Measurements from ENCODE around the gene DFFA.
"Not testable (repeated sequence)": the region's sequence is repeated elsewhere in the genome, so short reads cannot be mapped to it uniquely, and the experiment has no call there.

The DFFA gene

DNA sequence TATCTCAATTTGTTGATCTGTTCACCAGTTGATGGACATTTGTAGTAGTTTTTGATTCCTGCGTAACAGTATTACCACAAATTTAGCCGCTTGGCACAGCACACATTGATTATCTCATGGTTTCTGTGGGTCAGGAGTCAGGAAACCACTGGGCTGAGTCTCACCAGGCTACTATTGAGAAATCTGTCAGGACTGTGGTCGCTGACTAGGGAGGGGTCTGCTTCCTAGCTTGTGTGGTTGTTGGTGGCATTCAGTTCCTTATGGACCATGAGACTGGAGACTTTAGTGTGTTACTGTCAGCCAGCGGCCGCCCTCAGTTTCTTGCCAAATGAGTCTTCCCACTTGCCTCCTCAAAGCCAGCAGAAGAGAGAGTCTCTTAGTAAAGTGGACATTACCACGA is 12.2 kb upstream of the DFFA start:
- TF ChIP-seq MYC (IDR thresholded peaks at IDR 0.05; ENCODE audit: low read depth, low read length) (peak; percentile 11; the same call in 1 of the 2 replicates), POLR2A (IDR thresholded peaks at IDR 0.05; ENCODE audit: extremely low read depth, insufficient read length) (no peak)
- peak; percentile 92 for DNase-seq (ENCODE audit: low read depth)

GRCh38 chr1:10480614-10481013 is 8.3 kb upstream of the DFFA start:
- TF ChIP-seq, protein P1, sequence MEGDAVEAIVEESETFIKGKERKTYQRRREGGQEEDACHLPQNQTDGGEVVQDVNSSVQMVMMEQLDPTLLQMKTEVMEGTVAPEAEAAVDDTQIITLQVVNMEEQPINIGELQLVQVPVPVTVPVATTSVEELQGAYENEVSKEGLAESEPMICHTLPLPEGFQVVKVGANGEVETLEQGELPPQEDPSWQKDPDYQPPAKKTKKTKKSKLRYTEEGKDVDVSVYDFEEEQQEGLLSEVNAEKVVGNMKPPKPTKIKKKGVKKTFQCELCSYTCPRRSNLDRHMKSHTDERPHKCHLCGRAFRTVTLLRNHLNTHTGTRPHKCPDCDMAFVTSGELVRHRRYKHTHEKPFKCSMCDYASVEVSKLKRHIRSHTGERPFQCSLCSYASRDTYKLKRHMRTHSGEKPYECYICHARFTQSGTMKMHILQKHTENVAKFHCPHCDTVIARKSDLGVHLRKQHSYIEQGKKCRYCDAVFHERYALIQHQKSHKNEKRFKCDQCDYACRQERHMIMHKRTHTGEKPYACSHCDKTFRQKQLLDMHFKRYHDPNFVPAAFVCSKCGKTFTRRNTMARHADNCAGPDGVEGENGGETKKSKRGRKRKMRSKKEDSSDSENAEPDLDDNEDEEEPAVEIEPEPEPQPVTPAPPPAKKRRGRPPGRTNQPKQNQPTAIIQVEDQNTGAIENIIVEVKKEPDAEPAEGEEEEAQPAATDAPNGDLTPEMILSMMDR (IDR thresholded peaks at IDR 0.05; ENCODE audit: low read depth, low read length) = no peak
- TF ChIP-seq MYC (IDR thresholded peaks at IDR 0.05; ENCODE audit: low read depth, low read length) = no peak
- no peak for TF ChIP-seq POLR2A (IDR thresholded peaks at IDR 0.05; ENCODE audit: extremely low read depth, insufficient read length)
- TF ChIP-seq MAX (IDR thresholded peaks at IDR 0.05; ENCODE audit: low read depth, low read length) = no peak
- H3K4me3 ChIP-seq (ENCODE audit: low read depth, low read length) = no peak overlapping the region
- no peak for DNase-seq (ENCODE audit: low read depth)

More for the DNA sequence above, 12.2 kb upstream of the DFFA start:
- H3K4me3 ChIP-seq (ENCODE audit: low read depth, low read length) = peak overlapping the region; percentile 34

DNA sequence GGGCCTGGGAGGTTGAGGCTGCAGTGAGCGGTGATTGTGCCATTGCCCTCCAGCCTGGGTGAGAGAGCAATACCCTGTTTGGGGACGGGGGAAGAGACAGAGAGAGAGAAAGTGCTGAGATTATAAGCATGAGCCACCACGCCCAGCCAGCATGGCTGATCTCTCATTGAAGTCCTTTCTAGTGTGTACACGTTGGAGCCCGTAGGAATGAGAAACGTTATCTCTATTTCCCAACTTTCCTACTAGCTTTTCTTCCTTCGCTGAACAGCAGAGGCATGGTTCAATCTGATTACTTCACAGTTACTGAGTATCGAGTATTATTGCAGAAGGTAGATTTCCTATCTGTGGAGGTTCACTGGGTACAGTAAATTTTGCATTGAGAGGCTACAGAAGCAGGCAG is 7.0 kb upstream of the DFFA start:
- TF ChIP-seq MYC (IDR thresholded peaks at IDR 0.05; ENCODE audit: low read depth, low read length) = no peak
- TF ChIP-seq, protein P1 (IDR thresholded peaks at IDR 0.05; ENCODE audit: low read depth, low read length) = no peak
- TF ChIP-seq MAX (IDR thresholded peaks at IDR 0.05; ENCODE audit: low read depth, low read length) = no peak
- no peak for TF ChIP-seq POLR2A (IDR thresholded peaks at IDR 0.05; ENCODE audit: extremely low read depth, insufficient read length)
- DNase-seq (ENCODE audit: low read depth) = no peak
- no peak overlapping the region for H3K4me3 ChIP-seq (ENCODE audit: low read depth, low read length)

- H3K4me3 ChIP-seq (ENCODE audit: low read depth, low read length) = peak overlapping the region; percentile 93
- TF ChIP-seq, protein P1 (IDR thresholded peaks at IDR 0.05; ENCODE audit: low read depth, low read length) = no peak
- no peak for TF ChIP-seq POLR2A (IDR thresholded peaks at IDR 0.05; ENCODE audit: extremely low read depth, insufficient read length)
- TF ChIP-seq MAX (IDR thresholded peaks at IDR 0.05; ENCODE audit: low read depth, low read length) = no peak
- DNase-seq (ENCODE audit: low read depth) = no peak
Observed at GRCh38 chr1:10475510-10475909, 3.2 kb upstream of the DFFA start.

GRCh38 chr1:10474613-10475507 is 2.5 kb upstream of the DFFA start, which contains the start of gene PEX14:
Gene PEX14 (plus strand): TSS chr1:10474950. CDS start chr1:10474967, 17 bp downstream.
- TF ChIP-seq, protein P1 (IDR thresholded peaks at IDR 0.05; ENCODE audit: low read depth, low read length) = no peak
- TF ChIP-seq MAX (IDR thresholded peaks at IDR 0.05; ENCODE audit: low read depth, low read length) = peak; percentile 25; the same call in 1 of the 2 replicates
- peak; percentile 60 for TF ChIP-seq POLR2A (IDR thresholded peaks at IDR 0.05; ENCODE audit: extremely low read depth, insufficient read length)
- TF ChIP-seq MYC (IDR thresholded peaks at IDR 0.05; ENCODE audit: low read depth, low read length) = no peak
- peak; percentile 93 for DNase-seq (ENCODE audit: low read depth)
- peak within 1 kb of the TSS; percentile 93 for H3K4me3 ChIP-seq (ENCODE audit: low read depth, low read length)

DNA sequence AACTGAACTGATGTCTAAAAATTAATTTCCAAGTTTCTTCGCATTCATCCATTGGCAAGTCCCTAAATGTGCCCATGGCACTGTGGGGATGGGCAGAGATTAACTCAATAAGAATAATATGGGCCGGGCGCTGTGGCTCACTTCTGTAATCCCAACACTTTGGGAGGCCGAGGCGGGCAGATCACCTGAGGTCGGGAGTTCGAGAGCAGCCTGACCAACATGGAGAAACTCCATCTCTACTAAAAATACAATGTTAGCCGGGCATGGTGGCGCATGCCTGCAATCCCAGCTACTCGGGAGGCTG is 1.9 kb upstream of the DFFA start:
- DNase-seq (ENCODE audit: low read depth) = not testable (repeated sequence)
- peak overlapping the region; percentile 93 for H3K4me3 ChIP-seq (ENCODE audit: low read depth, low read length)
